GM23338 (cell line): ENCODE results near the gene ICAM5. TPM values are rescaled to one million over a fixed set of nuclear protein-coding genes. Genes with fewer than 3 reads are reported as not detected.

Experiments
- ATAC-seq: fragments of 200-7000 bp; cut with Tn5 transposase; 3 replicates; pipeline ENCODE4 v1.9.1; 2020
- DNase-seq: peaks from one replicate; pipeline ENCODE4 v3.0.0-alpha.2; 2015; ENCODE audit warnings: low spot score
- H2AFZ ChIP-seq: fragments of 200-600 bp; sonication (generic); 2 replicates; pipeline ENCODE4 v1.8.0; 2016; ENCODE audit warnings: antibody characterized with exemption, mild to moderate bottlenecking, moderate library complexity
- H3F3A ChIP-seq: fragments of 200-600 bp; sonication (generic); replicated peaks from 2 replicates; pipeline ENCODE4 v1.8.0; 2017; ENCODE audit warnings: antibody characterized with exemption, mixed run types, low read depth
- H3K27ac ChIP-seq: fragments of 200-600 bp; sonication (generic); 2 replicates; pipeline ENCODE4 v1.6.1; 2016; ENCODE audit warnings: low read depth
- H3K27me3 ChIP-seq: fragments of 200-600 bp; sonication (generic); 2 replicates; pipeline ENCODE4 v1.8.0; 2016; ENCODE audit warnings: mild to moderate bottlenecking, mixed run types, moderate library complexity; ENCODE audit not compliant: insufficient read depth
- H3K36me3 ChIP-seq: fragments of 200-600 bp; sonication (generic); 2 replicates; pipeline ENCODE4 v1.8.0; 2016; ENCODE audit warnings: mild to moderate bottlenecking; ENCODE audit not compliant: insufficient read depth
- H3K4me1 ChIP-seq: fragments of 200-600 bp; sonication (generic); 2 replicates; pipeline ENCODE4 v1.8.0; 2016; ENCODE audit warnings: mild to moderate bottlenecking, moderate library complexity; ENCODE audit not compliant: insufficient read depth
- H3K4me2 ChIP-seq: fragments of 200-600 bp; sonication (generic); 2 replicates; pipeline ENCODE4 v1.7.1; 2017; ENCODE audit warnings: mixed run types
- H3K4me3 ChIP-seq: fragments of 200-600 bp; sonication (generic); 2 replicates; pipeline ENCODE4 v1.6.1; 2016; ENCODE audit warnings: mixed run types
- H3K79me2 ChIP-seq: fragments of 200-600 bp; sonication (generic); replicated peaks from 2 replicates; pipeline ENCODE4 v1.8.0; 2017; ENCODE audit warnings: mild to moderate bottlenecking; ENCODE audit not compliant: insufficient read depth
- H3K9me2 ChIP-seq: fragments of 200-600 bp; sonication (generic); 2 replicates; pipeline ENCODE4 v1.8.0; 2017; ENCODE audit not compliant: insufficient read depth
- H4K20me1 ChIP-seq: fragments of 200-600 bp; sonication (generic); replicated peaks from 2 replicates; pipeline ENCODE4 v1.8.0; 2017; ENCODE audit warnings: mild to moderate bottlenecking; ENCODE audit not compliant: insufficient read depth
- H3K27ac Mint-ChIP-seq: 2 replicates; pipeline ENCODE4 v1.8.0; 2020; ENCODE audit warnings: inconsistent platforms, mild to moderate bottlenecking, moderate library complexity, mixed read lengths
- H3K27me3 Mint-ChIP-seq: 3 replicates; pipeline ENCODE4 v1.8.0; 2022; ENCODE audit warnings: low read depth, mild to moderate bottlenecking, moderate library complexity, mixed read lengths, inconsistent platforms; ENCODE audit not compliant: insufficient read depth, poor library complexity
- H3K36me3 Mint-ChIP-seq: 3 replicates; pipeline ENCODE4 v1.8.0; 2021; ENCODE audit warnings: low read depth, mild to moderate bottlenecking, inconsistent platforms, moderate library complexity, mixed read lengths
- H3K4me1 Mint-ChIP-seq: 3 replicates; pipeline ENCODE4 v1.8.0; 2020; ENCODE audit warnings: mild to moderate bottlenecking, inconsistent platforms, mixed read lengths
- H3K4me3 Mint-ChIP-seq: 3 replicates; pipeline ENCODE4 v1.8.0; 2021; ENCODE audit warnings: moderate library complexity, mild to moderate bottlenecking, inconsistent platforms, mixed read lengths
- H3K9me3 Mint-ChIP-seq: 3 replicates; pipeline ENCODE4 v1.8.0; 2020; ENCODE audit warnings: moderate library complexity, mild to moderate bottlenecking, inconsistent platforms, mixed read lengths
- CTCF ChIP-seq, 2 experiments: fragments of 200-600 bp in 1 of 2; sonication (generic) in 1 of 2; conservative IDR thresholded peaks; 2 replicates each; pipeline versions ENCODE4 v1.5.1 to v1.6.1; 2016 to 2017; ENCODE audit warnings: antibody characterized with exemption in 2 of 2, low read depth in 2 of 2, mild to moderate bottlenecking in 2 of 2, moderate library complexity in 1 of 2
- ETS1 ChIP-seq: IDR thresholded peaks from 2 replicates; pipeline ENCODE4 v1.6.1; 2016; ENCODE audit warnings: antibody characterized with exemption
- JUNB ChIP-seq: IDR thresholded peaks from one replicate; pipeline ENCODE4 v1.6.1; 2016; ENCODE audit warnings: antibody characterized with exemption; ENCODE audit not compliant: unreplicated experiment
- NANOG ChIP-seq: IDR thresholded peaks from 2 replicates; pipeline ENCODE4 v1.6.1; 2016; ENCODE audit warnings: antibody characterized with exemption, borderline replicate concordance
- STAT1 ChIP-seq: IDR thresholded peaks from one replicate; pipeline ENCODE4 v1.6.1; 2016; ENCODE audit warnings: antibody characterized with exemption; ENCODE audit not compliant: unreplicated experiment
- ZNF114 ChIP-seq: fragments of 250-450 bp; sonication (Bioruptor Pico); IDR thresholded peaks from 2 replicates; pipeline ENCODE4 v1.5.0; 2020; ENCODE audit warnings: mild to moderate bottlenecking, moderate library complexity
- ZNF462 ChIP-seq: fragments of 250-450 bp; sonication (Bioruptor Pico); IDR thresholded peaks from 2 replicates; pipeline ENCODE4 v1.5.0; 2020; ENCODE audit warnings: mild to moderate bottlenecking, moderate library complexity
- polyA plus RNA-seq: library from polyadenylated mRNA; unstranded; fragments of >200 nt; fragmentation: Nextera tagmentation; extraction: Ambion mirVana; gene quantifications from 2 replicates; pipeline ENCODE4 v1.2.1, GENCODE V29; 2016
- total RNA-seq: library from RNA; depleted of rRNA; stranded (reverse); fragments of >200 nt; shearing (Covaris generic); gene quantifications from 2 replicates; pipeline ENCODE4 v1.2.3, GENCODE V29; 2014

ICAM5 gene
- total and polyA plus RNA-seq, 2 experiments from 2014 or later = 0.47 to 4.6 TPM

- TF ChIP-seq STAT1 = no peak
These were observed 46.1 kb upstream of the ICAM5 start (continued) for GRCh38 chr19:10243606-10244005.

GRCh38 chr19:10245189-10245939 lies 44.4 kb upstream of the ICAM5 start:
- no peak overlapping the region for H2AFZ ChIP-seq
- no peaks in the 10 kb centered on the region for H3K27me3 ChIP-seq
- H3K4me2 ChIP-seq = no peak overlapping the region
- H3K36me3 Mint-ChIP-seq = no peaks in the 10 kb centered on the region
- no peaks in the 10 kb centered on the region for H3F3A ChIP-seq
- H3K79me2 ChIP-seq = no peaks in the 10 kb centered on the region
- H3K4me1 Mint-ChIP-seq = no peaks in the 10 kb centered on the region; the same call in 2 of the 3 replicates
- no peak for DNase-seq
- H3K36me3 ChIP-seq = no peaks in the 10 kb centered on the region
- H4K20me1 ChIP-seq = no peaks in the 10 kb centered on the region
- no peak overlapping the region for H3K27ac ChIP-seq
- TF ChIP-seq ZNF462 (CRISPR knock-in tag) = no peak
- H3K27me3 Mint-ChIP-seq = peaks cover 7% of the 10 kb centered on the region
- H3K4me3 ChIP-seq = no peak overlapping the region
- no peak overlapping the region for H3K4me3 Mint-ChIP-seq
- no peaks in the 10 kb centered on the region for H3K9me2 ChIP-seq
- H3K27ac Mint-ChIP-seq = no peak overlapping the region
- no peak for ATAC-seq
- no peaks in the 10 kb centered on the region for H3K9me3 Mint-ChIP-seq
- H3K4me1 ChIP-seq = no peaks in the 10 kb centered on the region

GRCh38 chr19:10246511-10246910 lies 43.2 kb upstream of the ICAM5 start:
- H3K4me1 Mint-ChIP-seq = no peaks in the 10 kb centered on the region; the same call in 2 of the 3 replicates
- no peaks in the 10 kb centered on the region for H4K20me1 ChIP-seq
- H3F3A ChIP-seq = peaks cover 6% of the 10 kb centered on the region; the same call in 1 of the 2 replicates
- no peak overlapping the region for H3K27ac ChIP-seq
- no peaks in the 10 kb centered on the region for H3K9me3 Mint-ChIP-seq
- H3K36me3 Mint-ChIP-seq = no peaks in the 10 kb centered on the region
- no peak overlapping the region for H3K4me3 Mint-ChIP-seq
- DNase-seq (no peak), ATAC-seq (no peak)
- H3K4me3 ChIP-seq = no peak overlapping the region
- no peaks in the 10 kb centered on the region for H3K9me2 ChIP-seq
- H3K27me3 Mint-ChIP-seq = peaks cover 10% of the 10 kb centered on the region
- H3K4me1 ChIP-seq = no peaks in the 10 kb centered on the region
- no peak overlapping the region for H3K4me2 ChIP-seq
- no peak overlapping the region for H2AFZ ChIP-seq
- H3K79me2 ChIP-seq = no peaks in the 10 kb centered on the region
- H3K27ac Mint-ChIP-seq = no peak overlapping the region
- no peaks in the 10 kb centered on the region for H3K36me3 ChIP-seq
- H3K27me3 ChIP-seq = no peaks in the 10 kb centered on the region
- no peak for TF ChIP-seq ZNF114
- TF ChIP-seq JUNB = no peak
- no peak for TF ChIP-seq CTCF (conservative IDR thresholded peaks at IDR 0.05; ENCODE audit: low read depth in 2 of 2)
- TF ChIP-seq ETS1 = no peak
- TF ChIP-seq NANOG = no peak
